ENCODE data around the gene PEX5L. TPM values are rescaled to one million over a fixed set of nuclear protein-coding genes. Genes with fewer than 3 reads are reported as not detected.
"Not testable (repeated sequence)": the region's sequence is repeated elsewhere in the genome, so short reads cannot be mapped to it uniquely, and the experiment has no call there.

Gene PEX5L
- total RNA-seq, 1 donor from 2014 or later = 0.24 TPM

DNA sequence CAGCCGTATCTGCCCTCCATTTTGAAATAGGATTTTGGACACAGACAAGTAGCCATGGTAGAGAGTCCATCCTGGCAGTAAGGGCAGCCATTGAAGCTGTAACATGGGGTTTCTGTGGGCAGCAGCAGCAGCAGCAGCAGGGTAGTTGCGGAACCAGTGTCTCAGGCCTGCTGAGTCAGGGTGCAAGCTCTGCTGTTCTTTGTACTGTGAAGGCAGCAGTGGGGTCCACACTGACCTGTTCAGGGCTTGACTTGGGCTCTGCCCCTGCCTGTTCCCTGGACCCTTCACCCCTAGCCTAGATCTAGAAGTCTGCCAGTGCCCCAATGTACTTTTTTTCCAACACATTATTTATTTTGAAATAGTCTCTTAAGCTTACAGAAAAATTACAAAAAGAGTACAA, 9.7 kb downstream of the PEX5L start:
- DNase-seq (no peak), ATAC-seq (ENCODE audit: poor library complexity) (no peak)
- intact Hi-C loops (cut with DNase I) = no loop called here

DNA sequence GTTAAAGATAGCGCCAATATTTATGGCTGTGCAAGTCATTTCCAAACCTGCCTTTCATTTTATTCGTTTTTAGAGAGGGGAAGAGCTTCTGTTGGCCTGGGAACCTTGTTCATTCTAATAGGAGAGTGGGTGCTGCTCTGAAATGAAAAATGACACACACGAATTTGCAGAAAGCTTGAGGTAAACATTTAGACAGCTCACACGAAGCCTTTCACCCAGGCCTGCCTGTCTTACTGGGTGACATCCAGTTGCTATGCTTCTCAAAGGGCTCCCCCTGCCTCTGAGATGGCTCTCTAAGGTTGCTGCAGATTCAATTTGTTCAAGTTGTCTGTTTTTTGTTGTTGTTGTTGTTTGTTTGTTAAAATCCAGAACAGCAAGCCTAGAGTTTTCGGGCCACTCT, 18.2 kb downstream of the PEX5L start:
- intact Hi-C loops (cut with DNase I) = no loop called here
- DNase-seq = no peak
- no peak for ATAC-seq (ENCODE audit: poor library complexity)

DNA sequence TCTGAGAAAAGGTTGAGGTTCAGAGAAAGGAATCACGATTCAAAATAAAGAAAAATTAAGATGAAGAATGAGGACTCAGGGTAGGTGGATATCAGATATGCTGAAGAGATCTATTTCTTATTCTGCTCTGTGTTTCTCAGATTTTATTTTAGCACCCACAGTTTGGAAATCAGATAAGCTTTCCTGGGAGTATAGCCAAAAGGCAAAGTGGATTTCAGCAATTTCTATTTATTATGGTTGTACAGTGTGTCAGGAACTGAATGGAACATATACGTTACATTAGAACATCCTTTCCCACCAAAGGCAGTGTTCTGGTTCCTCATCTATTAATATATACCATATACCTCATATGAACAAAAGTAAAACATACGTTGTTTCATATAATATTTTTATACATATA, 18.9 kb downstream of the PEX5L start:
- intact Hi-C loops (cut with DNase I) = no loop called here
- ATAC-seq (ENCODE audit: poor library complexity) = no peak
- no peak for DNase-seq

DNA sequence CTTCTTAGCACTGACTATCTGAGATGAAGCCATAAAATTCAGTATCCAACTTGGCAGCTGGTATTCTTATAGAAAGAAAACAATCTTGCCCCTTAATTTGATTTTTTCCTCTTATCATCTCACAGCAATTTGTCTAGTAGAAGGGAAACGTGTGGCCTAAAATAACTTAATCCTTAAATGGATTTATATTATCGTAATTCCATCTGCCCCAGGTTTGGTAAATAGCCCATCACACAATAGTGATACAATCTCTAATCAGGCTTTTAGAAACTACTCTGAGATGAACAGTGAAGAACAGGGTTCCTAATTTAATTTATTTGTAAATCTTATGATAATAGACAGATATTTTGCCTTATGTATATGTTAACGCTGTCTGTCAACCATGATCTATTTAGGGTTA, 24.8 kb downstream of the PEX5L start:
- intact Hi-C loops (cut with DNase I) = no loop called here
- DNase-seq = no peak
- ATAC-seq (ENCODE audit: poor library complexity) = no peak

DNA sequence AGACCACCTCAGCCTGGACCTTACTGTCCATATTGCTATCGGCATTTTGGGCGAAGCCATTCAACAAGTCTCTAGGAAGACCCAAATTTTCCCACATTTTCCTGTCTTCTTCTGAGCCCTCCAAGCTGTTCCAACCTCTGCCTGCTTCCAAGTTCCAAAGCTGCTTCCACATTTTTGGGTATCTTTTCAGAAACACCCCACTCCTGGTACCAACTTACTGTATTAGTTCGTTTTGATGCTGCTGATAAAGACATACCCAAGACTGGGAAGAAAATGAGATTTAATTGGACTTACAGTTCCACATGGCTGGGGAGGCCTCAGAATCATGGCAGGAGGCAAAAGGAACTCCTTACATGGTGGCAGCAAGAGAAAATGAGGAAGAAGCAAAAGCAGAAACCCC, 28.4 kb downstream of the PEX5L start:
- DNase-seq; intact Hi-C loops (cut with DNase I); ATAC-seq (ENCODE audit: poor library complexity): not testable (repeated sequence)

DNA sequence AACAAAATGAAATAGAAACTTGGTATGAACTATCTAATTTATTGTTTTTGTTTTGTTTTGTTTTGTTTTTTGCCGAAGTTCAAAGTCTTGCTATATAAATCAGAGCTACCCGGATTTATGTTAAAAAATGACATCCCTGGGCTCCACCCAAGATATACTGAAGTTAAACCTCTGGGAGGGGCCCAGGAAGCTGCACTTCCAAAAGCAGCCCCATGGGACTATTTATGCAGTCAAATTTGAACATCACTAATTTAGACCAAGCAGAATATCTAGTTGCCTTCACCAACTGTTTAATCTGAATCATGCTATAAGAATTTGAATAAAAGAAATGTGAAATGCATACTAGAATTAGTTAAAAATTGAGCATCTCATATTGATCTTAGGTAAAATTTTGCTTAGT, 32.2 kb downstream of the PEX5L start:
- DNase-seq = no peak
- intact Hi-C loops (cut with DNase I) = no loop called here

DNA sequence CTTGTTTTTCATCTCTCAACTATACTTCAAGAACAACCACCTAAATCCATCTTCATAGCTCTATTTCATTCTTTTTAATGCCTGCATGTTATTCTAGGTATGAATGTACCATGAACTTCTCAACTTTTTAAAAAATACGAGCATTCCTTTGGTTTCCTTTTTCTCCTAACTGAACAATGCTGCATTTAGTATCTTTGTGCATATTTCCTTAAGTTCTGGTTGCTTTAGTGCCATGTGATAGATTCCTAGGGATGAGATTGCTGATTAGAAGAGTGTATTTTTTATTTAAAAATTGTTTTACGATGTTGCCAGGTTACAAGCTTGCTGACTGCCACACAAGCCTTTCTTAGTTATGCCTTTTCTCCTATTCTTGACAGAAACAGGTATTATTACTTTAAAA, 34.7 kb downstream of the PEX5L start:
- DNase-seq (no peak), ATAC-seq (ENCODE audit: poor library complexity) (no peak)
- intact Hi-C loops (cut with DNase I) = no loop called here

More for the DNA sequence above, 32.2 kb downstream of the PEX5L start:
- no peak for ATAC-seq (ENCODE audit: poor library complexity)

DNA sequence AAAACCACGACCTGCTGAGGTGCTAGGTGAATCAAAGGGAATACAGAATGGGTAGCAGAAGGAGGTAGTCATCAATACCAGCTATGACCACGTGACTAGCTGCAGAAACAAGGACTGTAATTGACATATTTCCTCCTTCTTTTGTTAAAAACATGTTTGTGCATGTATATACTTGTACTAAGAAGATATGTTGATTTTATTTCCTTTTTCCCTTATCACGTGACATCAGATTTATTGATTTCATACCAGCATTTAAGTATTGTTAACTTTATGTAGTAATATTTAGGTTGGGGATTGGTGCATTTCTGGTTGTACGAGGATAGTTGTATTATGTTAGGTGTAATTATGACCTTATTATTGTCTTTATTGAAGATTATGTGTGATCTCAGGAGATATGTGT, 36.2 kb downstream of the PEX5L start:
- DNase-seq (no peak), ATAC-seq (ENCODE audit: poor library complexity) (no peak)
- intact Hi-C loops (cut with DNase I) = no loop called here

DNA sequence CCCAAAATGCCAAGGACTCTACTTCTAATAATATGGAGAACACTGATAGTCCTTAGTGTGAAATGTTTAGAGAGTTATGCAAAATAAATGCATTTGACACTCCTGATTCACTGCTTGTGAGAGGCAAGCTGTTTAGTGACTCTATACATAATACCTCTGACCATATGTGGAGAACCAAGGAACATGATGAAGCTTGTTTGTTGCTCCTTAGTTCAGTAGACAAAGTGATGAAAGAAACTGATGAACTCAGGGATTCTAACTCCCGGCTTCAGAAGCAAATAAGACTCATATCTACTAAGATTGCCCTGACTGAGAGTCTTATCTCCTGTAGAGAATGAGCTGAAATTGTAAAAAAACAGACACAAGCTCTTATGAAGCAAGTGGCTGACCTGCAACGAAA, 41.3 kb downstream of the PEX5L start:
- DNase-seq = no peak
- intact Hi-C loops (cut with DNase I) = no loop called here
- no peak for ATAC-seq (ENCODE audit: poor library complexity)

DNA sequence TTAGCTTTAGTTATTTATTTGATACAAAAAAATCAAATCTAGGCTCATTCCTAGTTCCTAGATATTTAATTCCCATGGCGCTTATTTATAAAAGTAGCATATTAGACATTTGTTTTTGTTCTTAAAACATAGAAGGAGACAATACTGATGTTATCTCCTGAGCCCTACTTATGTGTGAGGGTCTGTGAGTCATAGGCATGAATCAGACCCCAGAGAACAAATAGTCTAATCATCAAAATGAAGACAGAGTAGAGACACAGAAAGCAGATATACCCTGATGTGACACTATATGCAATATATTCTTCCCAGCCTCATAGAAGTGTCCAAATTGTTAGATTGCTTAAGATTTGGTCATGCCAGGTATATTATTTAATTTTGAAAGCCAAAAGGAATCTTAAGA, 44.9 kb downstream of the PEX5L start:
- DNase-seq = no peak
- ATAC-seq (ENCODE audit: poor library complexity) = no peak
- intact Hi-C loops (cut with DNase I) = no loop called here

DNA sequence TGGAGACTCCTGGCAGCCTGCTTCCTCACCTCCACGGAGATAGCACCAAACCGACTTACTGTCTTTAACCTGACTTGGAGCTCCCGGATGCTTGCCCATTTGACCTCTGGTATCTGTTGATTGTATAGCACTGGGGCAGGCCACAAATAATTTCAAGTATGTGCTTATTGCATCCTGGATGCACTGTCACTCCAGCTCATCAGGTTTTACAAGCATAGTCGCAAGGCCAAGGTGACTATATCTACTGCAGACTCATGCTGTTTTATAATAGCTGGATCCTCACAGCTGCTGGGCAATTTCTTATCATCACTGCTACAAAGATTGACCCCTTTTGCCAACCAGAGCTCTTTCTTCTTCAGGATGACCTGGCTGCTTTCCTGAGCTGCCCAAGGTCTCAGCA, 45.6 kb downstream of the PEX5L start:
- intact Hi-C loops (cut with DNase I) = no loop called here
- no peak for ATAC-seq (ENCODE audit: poor library complexity)
- no peak for DNase-seq

DNA sequence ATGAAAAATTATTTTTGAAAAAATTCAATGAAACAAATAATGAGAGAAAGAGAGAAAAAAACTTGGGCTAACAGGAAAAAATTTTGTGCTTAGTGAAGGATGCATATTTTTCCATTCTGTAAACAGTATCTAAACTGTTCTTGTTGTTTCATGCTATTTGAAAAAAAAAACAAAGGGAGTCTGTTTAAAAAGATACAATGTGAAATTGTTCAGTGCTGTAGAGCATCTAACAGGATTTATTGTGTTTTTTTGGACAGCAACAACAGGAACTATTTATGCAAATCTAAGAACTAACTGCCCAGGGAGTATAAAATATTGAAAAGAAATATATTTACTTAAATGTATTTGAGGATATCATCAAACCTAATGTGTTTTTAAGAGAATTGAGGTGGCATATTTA, 55.1 kb downstream of the PEX5L start:
- no peak for ATAC-seq (ENCODE audit: poor library complexity)
- intact Hi-C loops (cut with DNase I) = no loop called here

DNA sequence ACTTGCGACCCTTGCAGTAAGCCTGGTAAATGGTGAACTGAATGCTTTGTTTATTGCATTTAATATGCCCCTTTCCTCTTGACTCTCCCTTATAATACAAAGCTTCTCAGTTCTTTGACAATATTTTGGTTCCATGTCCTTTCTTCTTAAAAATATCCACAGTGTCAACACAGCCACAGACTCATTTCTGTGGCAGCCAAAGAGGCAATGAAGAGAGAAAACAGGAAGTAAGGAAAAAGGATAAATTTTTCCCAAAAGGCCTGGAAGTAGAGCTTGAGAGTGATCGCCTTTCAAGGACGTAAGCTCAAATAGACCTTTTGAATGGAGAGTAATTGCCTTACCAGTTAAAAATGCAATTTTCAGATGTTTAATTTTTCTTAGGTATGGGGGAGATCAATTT, 59.4 kb downstream of the PEX5L start:
- DNase-seq (no peak), ATAC-seq (ENCODE audit: poor library complexity) (no peak)
- intact Hi-C loops (cut with DNase I) = no loop called here

More for the DNA sequence above, 55.1 kb downstream of the PEX5L start:
- DNase-seq = no peak

DNA sequence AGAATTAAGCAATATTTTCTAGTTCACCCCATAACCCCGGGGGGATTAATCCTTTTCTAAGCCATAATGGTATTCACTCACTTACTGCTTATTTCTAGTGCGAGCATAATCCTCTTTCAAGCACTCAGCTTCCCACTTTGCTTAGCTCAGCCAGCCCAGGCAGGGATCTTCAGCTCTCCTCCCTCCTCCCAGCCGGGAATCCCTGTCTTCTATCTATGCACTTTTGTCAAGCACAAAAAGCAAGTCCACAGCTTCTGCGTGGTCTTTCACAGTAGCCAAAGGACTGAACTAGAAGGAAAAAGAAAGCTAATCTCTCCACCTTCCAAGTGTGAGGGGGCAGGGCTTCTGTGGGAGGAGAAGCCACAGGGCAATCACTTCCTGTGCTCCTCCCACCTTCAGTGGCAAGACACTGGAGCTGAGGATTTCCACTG, 62.8 kb downstream of the PEX5L start:
- intact Hi-C loops (cut with DNase I) = no loop called here
- ATAC-seq (ENCODE audit: poor library complexity) (no peak), DNase-seq (no peak)

DNA sequence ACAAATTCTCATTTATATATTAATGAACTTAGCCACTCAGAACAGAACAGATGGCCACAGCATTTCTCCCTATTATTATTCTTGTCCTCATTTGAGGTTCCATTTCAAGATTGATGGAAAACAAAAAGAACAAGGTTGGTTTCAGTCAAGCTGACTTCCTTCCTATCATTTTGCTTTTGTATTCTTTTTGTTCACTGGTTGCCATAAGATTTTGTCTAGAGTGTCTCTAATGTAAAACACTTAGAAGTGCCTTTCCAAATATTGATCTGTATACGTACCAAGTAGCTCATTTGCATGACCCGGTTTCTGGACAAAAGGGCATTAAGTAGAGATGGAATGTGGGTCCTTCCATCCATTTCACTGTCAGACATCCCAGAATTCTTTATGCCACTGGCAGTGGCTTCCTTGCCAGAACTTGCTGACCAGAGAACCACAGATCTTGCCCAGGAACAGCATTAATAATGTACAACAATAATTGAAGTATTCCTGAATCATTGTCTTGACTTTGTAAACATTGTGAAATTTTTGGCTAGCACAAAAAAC, 63.8 kb downstream of the PEX5L start:
- intact Hi-C loops (cut with DNase I) = no loop called here

DNA sequence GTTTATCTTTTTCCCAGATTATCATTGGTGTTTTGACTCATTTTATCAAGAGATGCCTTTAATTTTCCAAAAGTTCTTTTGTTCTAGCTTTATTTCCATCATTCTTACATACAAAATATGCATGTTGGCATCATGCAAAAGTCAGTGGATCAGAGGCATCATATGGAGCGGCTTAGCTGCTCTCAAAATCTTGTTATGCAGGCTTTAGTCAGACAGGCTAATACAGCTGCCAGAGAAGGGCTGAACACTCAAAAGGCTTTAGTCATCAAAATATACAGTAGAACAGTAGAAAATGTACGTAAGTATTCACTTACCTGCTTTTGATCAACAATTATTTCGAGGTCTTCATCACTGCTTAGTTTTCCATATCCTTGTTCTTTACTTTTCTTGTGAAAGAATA, 65.5 kb downstream of the PEX5L start:
- ATAC-seq (ENCODE audit: poor library complexity) = no peak
- intact Hi-C loops (cut with DNase I) = no loop called here
- DNase-seq = no peak

More for the DNA sequence above, 63.8 kb downstream of the PEX5L start:
- ATAC-seq (ENCODE audit: poor library complexity) (no peak), DNase-seq (no peak)

DNA sequence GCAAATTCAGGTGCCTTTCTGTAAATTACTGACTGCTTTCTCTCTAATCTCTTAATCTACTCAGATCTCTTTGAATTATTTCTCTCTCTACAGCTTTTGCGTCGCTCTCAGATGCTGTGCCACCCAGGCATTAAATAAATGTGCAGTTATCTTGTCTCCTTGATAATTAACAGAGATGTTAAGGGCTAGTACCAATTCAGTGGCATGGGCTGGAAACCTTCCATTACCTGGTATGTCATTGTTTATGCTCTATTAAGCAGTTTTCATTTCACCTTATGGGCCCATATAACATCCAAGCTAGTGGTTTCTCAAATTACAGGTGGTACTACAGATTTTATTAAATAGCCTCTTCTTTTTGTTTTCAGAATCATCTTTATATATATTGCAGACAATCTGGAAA, 66.0 kb downstream of the PEX5L start:
- no peak for ATAC-seq (ENCODE audit: poor library complexity)
- intact Hi-C loops (cut with DNase I) = no loop called here
- DNase-seq = no peak

DNA sequence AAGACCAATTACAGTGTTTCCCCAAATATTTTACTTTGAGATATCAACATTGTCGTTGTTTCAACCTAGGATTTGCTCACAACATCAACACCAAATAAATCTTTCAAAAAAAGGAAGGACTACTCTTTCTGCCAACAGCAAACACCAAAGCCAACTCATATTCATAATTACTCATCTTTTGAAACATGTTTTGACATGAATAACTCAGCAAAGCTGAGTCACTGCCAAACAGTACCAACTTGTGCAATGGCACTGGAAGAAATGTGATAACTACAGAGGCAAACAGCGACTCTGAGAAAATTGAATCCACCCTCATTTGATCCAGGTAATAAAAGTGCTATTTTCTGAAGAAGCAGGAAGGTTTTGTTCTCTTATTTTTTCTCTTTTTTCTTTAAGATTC, 67.2 kb downstream of the PEX5L start:
- DNase-seq (no peak), ATAC-seq (ENCODE audit: poor library complexity) (no peak)
- intact Hi-C loops (cut with DNase I) = no loop called here

DNA sequence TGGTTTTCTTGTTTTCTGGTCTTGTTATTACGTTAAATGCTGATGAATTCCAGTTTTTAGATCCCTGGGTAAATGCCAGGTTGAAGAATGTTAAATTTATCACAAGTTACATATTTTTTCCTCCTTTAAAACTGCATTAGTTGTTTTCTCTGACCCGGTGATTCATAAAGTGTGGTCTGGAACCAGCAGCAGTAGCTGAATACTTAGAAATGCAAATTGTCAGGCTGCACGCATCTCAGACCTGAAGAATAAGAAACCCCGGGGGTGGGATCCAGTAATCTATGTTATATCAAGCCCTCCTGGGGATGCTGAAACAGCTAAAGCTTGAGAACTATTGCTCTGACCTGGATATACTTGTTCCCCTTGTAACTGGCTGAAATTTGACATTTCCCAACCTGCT, 69.1 kb downstream of the PEX5L start:
- ATAC-seq (ENCODE audit: poor library complexity) = no peak
- intact Hi-C loops (cut with DNase I) = no loop called here
- no peak for DNase-seq

DNA sequence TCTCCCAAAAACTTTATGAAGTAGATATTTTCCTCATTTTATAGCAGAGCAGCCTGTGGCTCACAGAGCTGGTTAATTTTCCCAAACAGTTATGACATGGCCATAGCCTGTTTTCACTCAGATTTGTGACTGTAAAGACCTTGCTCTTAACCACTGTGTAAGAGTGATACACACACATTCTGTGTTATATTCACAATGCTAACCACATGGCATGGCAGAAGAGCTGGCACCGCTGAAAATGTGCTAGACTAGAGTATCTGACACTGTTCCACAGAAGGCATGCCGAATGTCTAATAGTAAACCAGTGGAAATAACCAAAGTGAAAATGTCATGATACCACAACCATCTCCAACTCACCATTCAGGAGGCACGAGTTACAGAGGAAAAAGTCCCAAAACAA, 71.8 kb downstream of the PEX5L start:
- no peak for ATAC-seq (ENCODE audit: poor library complexity)
- intact Hi-C loops (cut with DNase I) = no loop called here
- DNase-seq = no peak

DNA sequence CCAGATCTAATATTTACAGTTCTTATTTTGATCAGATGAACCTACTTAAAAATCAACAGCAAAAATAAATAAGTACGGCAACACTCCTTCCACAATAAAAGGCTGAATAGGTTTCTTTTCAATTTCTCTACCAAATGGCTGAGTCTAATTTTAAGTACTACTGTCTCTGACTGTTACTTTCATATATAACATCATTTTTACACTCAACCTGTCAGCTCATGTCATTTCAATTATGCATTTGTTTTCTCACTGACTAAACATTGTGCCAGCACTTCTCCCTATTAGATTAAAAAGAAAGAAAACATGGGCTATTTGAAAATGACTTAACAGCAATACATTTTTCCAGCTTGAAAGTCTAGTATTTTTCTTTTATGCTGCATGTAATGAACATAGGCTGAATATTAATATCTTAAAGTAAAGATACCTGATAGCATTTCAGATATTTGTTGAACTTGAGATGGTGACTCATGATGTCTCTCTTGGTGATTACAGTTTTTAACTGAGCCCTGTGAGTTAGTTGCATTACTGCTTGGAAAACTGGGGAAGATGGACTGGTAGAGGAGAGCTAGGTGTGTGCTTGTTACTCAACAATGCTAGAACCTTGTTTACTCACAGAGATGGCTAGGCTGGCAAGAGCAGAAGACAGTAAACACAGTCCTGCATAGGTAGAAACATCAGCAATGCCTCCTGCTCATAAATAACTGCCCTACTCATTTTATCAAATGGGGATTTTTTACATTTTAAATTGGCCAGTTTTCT, 73.9 kb downstream of the PEX5L start:
- intact Hi-C loops (cut with DNase I) = no loop called here
- DNase-seq (no peak), ATAC-seq (ENCODE audit: poor library complexity) (no peak)
